C4-2B (cell line): ENCODE results near the gene SEMA3E.

ENCODE experiments used
- CTCF ChIP-seq: fragments of 450-650 bp; conservative IDR thresholded peaks from 2 replicates; pipeline ENCODE4 v1.5.1; 2017; ENCODE audit warnings: mild to moderate bottlenecking
- ZFX ChIP-seq: fragments of 450-650 bp; IDR thresholded peaks from 2 replicates; pipeline ENCODE4 v1.6.1; 2017

- TF ChIP-seq CTCF (no peak), ZFX (no peak)
These were observed 107.6 kb downstream of the SEMA3E start for GRCh38 chr7:83541187-83541960.
